GM21528 (cell line): ENCODE results near the gene SLAIN1.

Experiments used
- ATAC-seq: cut with Tn5 transposase; IDR thresholded peaks from one replicate; pipeline ENCODE4 v1.9.1; 2021; ENCODE audit warnings: mild to moderate bottlenecking, moderate library complexity; ENCODE audit not compliant: unreplicated experiment, low FRiP score

The SLAIN1 gene

GRCh38 chr13:77703408-77703807 is 5.9 kb downstream of the SLAIN1 start:
- no peak for ATAC-seq

- no peak for ATAC-seq
Observed at GRCh38 chr13:77714119-77714755, 16.8 kb downstream of the SLAIN1 start.

GRCh38 chr13:77715233-77715891 is 17.9 kb downstream of the SLAIN1 start:
- peak; percentile 65 for ATAC-seq

GRCh38 chr13:77716692-77717091 is 19.2 kb downstream of the SLAIN1 start:
- no peak for ATAC-seq

GRCh38 chr13:77717508-77717907 is 20.0 kb downstream of the SLAIN1 start:
- ATAC-seq: no peak

GRCh38 chr13:77719128-77719527 is 21.6 kb downstream of the SLAIN1 start:
- ATAC-seq: no peak

GRCh38 chr13:77720988-77721387 is 23.5 kb downstream of the SLAIN1 start:
- ATAC-seq: no peak

GRCh38 chr13:77724092-77724491 is 26.6 kb downstream of the SLAIN1 start:
- no peak for ATAC-seq

GRCh38 chr13:77725071-77725470 is 27.6 kb downstream of the SLAIN1 start:
- ATAC-seq: no peak

- ATAC-seq: no peak
Observed at GRCh38 chr13:77728265-77729125, 31.0 kb downstream of the SLAIN1 start.

- peak; percentile 98 for ATAC-seq
Observed at GRCh38 chr13:77729502-77730221, 32.2 kb downstream of the SLAIN1 start.

GRCh38 chr13:77730572-77730971 is 33.1 kb downstream of the SLAIN1 start:
- ATAC-seq: no peak

GRCh38 chr13:77732287-77732686 is 34.8 kb downstream of the SLAIN1 start:
- ATAC-seq: no peak

- no peak for ATAC-seq
Observed at GRCh38 chr13:77733674-77734073, 36.2 kb downstream of the SLAIN1 start.

GRCh38 chr13:77737583-77738200 is 40.2 kb downstream of the SLAIN1 start:
- peak; percentile 66 for ATAC-seq

- no peak for ATAC-seq
Observed at GRCh38 chr13:77740097-77740735, 42.7 kb downstream of the SLAIN1 start.

GRCh38 chr13:77740931-77741596 is 43.6 kb downstream of the SLAIN1 start:
- no peak for ATAC-seq

GRCh38 chr13:77741597-77741972 is 44.1 kb downstream of the SLAIN1 start:
- ATAC-seq: no peak

GRCh38 chr13:77742801-77743200 is 45.3 kb downstream of the SLAIN1 start:
- ATAC-seq: no peak
